Calu3 (cell line): ENCODE measurements around the gene NEO1. TPM values are rescaled to one million over a fixed set of nuclear protein-coding genes. Genes with fewer than 3 reads are reported as not detected.

Experiments
- BruUV-seq: library from RNA; stranded (reverse); fragments of 400-500 nt; replicated peaks from 2 replicates; lab custom pipeline; 2021; lab: Mats Ljungman, UMichigan
- CTCF ChIA-PET: fragments of 300-600 bp; sonication (Branson Sonifier 250); formaldehyde crosslinking; loops from one replicate; lab custom pipeline; 2022; ENCODE audit warnings: antibody characterized with exemption; lab: Charles Lee
- DNase-seq: peaks from one replicate; pipeline ENCODE4 v3.0.0; 2022
- H3K27ac Mint-ChIP-seq: one replicate; pipeline ENCODE4 v1.8.0; 2022; ENCODE audit warnings: mixed read lengths; ENCODE audit not compliant: unreplicated experiment
- H3K27me3 Mint-ChIP-seq: one replicate; pipeline ENCODE4 v1.8.0; 2022; ENCODE audit warnings: mixed read lengths; ENCODE audit not compliant: unreplicated experiment
- H3K36me3 Mint-ChIP-seq: one replicate; pipeline ENCODE4 v1.8.0; 2022; ENCODE audit warnings: mild to moderate bottlenecking, moderate library complexity, mixed read lengths; ENCODE audit not compliant: insufficient read depth, unreplicated experiment
- H3K4me1 Mint-ChIP-seq: one replicate; pipeline ENCODE4 v1.8.0; 2022; ENCODE audit warnings: mild to moderate bottlenecking, low read depth, mixed read lengths; ENCODE audit not compliant: unreplicated experiment
- H3K4me3 Mint-ChIP-seq: one replicate; pipeline ENCODE4 v1.8.0; 2022; ENCODE audit warnings: mild to moderate bottlenecking, low read depth, moderate library complexity, mixed read lengths; ENCODE audit not compliant: unreplicated experiment
- H3K9me3 Mint-ChIP-seq: one replicate; pipeline ENCODE4 v1.8.0; 2022; ENCODE audit warnings: low read depth, mixed read lengths; ENCODE audit not compliant: unreplicated experiment
- intact Hi-C: fragments of 100-400 bp; cut with micrococcal nuclease; formaldehyde crosslinking; loops from one replicate; pipeline ENCODE4 v1.10.0; 2022; ENCODE audit not compliant: unreplicated experiment
- total RNA-seq: library from RNA; stranded (reverse); gene quantifications from 2 replicates; pipeline ENCODE4 v1.2.3, GENCODE V29; 2022
- TF ChIP-seq, protein P1 (sequence below): fragments of 200-600 bp; IDR thresholded peaks from one replicate; pipeline ENCODE4 v1.8.0; 2022; ENCODE audit warnings: antibody characterized with exemption; ENCODE audit not compliant: unreplicated experiment

NEO1 gene
- total RNA-seq, 1 experiment from 2014 or later: 20.4 TPM

DNA sequence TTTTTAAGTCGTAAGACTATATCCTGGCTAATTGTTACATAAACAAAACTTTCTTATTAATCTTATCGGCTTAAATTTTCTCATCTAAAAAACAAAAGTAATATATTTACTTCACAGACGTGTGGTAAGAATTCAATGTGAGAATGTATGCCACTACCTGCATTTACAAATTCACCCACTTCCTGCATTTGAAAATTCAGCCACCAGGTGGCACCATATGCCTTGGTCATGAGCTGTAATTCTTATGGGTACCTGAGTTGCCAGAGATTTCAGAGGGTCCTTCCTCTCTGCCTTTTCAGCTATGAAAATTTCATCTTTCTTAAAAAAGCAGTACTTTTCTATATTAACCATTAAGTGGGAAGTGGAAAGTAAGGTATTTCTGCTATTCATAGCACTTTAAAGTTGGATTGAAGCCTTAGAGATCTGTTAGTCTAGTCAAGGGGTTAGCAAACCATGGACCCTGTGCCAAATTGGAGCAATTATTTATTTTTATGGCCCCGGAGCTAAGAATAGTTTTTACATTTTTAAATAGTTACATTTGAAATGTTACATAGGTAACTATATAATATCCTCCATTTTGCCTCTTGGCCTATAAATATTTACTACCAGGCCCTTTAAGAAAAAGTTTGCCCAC, 188.7 kb downstream of the NEO1 start:
- no TSS peak for BruUV-seq
- Mint-ChIP-seq H3K27ac (no peak overlapping the region), H3K4me1 (no peaks in the 10 kb centered on the region), H3K27me3 (no peaks in the 10 kb centered on the region), H3K36me3 (no peaks in the 10 kb centered on the region), H3K4me3 (no peak overlapping the region), H3K9me3 (no peaks in the 10 kb centered on the region)
- intact Hi-C loops: loop anchor here (2.0 to 5.0 kb wide), 2 partner anchors 114 to 519 kb away; no protein-coding TSS in a partner anchor
- CTCF ChIA-PET: interaction anchor here (0.5 to 1.6 kb wide), 12 partner anchors 9 to 464 kb away, joined by 3 to 10 read pairs (median 4); no protein-coding TSS in a partner anchor
- DNase-seq: peak; percentile 83
- TF ChIP-seq, protein P1, sequence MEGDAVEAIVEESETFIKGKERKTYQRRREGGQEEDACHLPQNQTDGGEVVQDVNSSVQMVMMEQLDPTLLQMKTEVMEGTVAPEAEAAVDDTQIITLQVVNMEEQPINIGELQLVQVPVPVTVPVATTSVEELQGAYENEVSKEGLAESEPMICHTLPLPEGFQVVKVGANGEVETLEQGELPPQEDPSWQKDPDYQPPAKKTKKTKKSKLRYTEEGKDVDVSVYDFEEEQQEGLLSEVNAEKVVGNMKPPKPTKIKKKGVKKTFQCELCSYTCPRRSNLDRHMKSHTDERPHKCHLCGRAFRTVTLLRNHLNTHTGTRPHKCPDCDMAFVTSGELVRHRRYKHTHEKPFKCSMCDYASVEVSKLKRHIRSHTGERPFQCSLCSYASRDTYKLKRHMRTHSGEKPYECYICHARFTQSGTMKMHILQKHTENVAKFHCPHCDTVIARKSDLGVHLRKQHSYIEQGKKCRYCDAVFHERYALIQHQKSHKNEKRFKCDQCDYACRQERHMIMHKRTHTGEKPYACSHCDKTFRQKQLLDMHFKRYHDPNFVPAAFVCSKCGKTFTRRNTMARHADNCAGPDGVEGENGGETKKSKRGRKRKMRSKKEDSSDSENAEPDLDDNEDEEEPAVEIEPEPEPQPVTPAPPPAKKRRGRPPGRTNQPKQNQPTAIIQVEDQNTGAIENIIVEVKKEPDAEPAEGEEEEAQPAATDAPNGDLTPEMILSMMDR: peak; percentile 73

DNA sequence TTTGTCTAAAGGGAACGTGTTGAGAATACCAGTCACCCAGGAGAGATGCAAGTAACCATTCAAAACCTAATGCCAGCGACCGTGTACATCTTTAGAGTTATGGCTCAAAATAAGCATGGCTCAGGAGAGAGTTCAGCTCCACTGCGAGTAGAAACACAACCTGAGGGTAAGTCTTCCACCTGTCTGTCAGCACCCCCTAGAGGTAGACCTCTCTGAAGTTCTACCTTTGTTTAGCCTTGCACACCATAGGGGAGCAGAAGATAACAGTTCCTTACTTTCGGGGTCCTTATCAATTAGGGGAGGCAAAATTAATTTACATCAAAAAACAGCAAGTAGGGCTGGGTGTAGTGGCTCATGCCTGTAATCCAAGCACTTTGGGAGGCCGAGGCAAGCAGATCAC, 192.1 kb downstream of the NEO1 start:
- no peaks in the 10 kb centered on the region for H3K9me3 Mint-ChIP-seq
- H3K36me3 Mint-ChIP-seq: no peaks in the 10 kb centered on the region
- no peaks in the 10 kb centered on the region for H3K4me1 Mint-ChIP-seq
- no peak overlapping the region for H3K4me3 Mint-ChIP-seq
- no peaks in the 10 kb centered on the region for H3K27me3 Mint-ChIP-seq
- intact Hi-C loops: loop anchor here (2.0 to 5.0 kb wide), 2 partner anchors 448 to 522 kb away; no protein-coding TSS in a partner anchor
- CTCF ChIA-PET: interaction anchor here (0.6 to 1.7 kb wide), 8 partner anchors 21 to 645 kb away, joined by 3 to 6 read pairs (median 3); no protein-coding TSS in a partner anchor
- BruUV-seq: no TSS peak
- no peak overlapping the region for H3K27ac Mint-ChIP-seq
- TF ChIP-seq, protein P1: peak; percentile 60
- peak; percentile 65 for DNase-seq

DNA sequence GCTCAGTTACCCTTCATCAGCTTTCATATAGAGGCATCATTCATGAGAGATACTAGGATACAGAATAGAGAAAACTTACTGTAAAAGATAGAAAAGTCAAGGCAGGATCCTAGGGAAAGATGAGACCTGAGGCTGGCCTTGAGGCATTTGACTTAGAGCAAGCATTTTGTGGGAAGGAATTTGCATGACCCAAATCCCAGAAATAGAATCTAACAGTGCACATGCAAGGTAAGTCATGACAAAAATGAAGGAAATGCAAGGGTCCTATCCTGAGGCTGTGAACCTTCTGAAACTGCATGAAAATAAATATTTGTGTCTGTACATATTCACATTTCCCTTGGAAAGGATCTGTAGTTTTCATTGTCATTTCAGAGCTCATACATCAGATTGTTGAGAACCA, 194.2 kb downstream of the NEO1 start:
- TF ChIP-seq, protein P1: no peak
- intact Hi-C loops: no loop called here
- Mint-ChIP-seq H3K27me3 (no peaks in the 10 kb centered on the region), H3K4me3 (no peak overlapping the region), H3K36me3 (no peaks in the 10 kb centered on the region), H3K4me1 (no peaks in the 10 kb centered on the region), H3K9me3 (no peaks in the 10 kb centered on the region), H3K27ac (no peak overlapping the region)
- DNase-seq: no peak
- CTCF ChIA-PET: no interaction called here
- no TSS peak for BruUV-seq

DNA sequence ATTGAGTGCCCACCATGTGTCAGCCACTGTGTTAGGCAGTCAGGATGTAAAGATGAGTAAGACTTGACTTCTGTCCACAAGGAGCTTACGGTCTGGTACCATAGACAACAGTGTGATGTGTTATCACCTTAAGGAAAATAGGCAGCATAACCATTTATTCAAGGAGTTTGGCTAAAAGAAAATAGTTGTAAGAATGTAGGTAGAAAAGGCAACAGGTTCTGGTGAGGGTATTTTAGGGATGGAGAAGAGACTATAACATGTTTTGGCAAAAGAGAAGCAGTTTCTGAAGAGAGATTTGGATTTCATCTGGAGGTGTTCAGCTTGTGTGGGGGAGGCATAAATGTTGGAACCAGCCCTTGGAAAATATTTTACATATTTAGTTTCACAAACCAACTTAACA, 194.6 kb downstream of the NEO1 start:
- no peak overlapping the region for H3K4me3 Mint-ChIP-seq
- TF ChIP-seq, protein P1: no peak
- intact Hi-C loops: no loop called here

More for the DNA sequence above, 194.6 kb downstream of the NEO1 start:
- Mint-ChIP-seq H3K9me3 (no peaks in the 10 kb centered on the region), H3K4me1 (no peaks in the 10 kb centered on the region), H3K27ac (no peak overlapping the region), H3K27me3 (no peaks in the 10 kb centered on the region), H3K36me3 (no peaks in the 10 kb centered on the region)
- CTCF ChIA-PET: no interaction called here
- no peak for DNase-seq
- no TSS peak for BruUV-seq
